Measurements from ENCODE around the gene FBXW11. TPM values are rescaled to one million over a fixed set of nuclear protein-coding genes. Genes with fewer than 3 reads are reported as not detected.

FBXW11 gene
- total RNA-seq, 1 donor from 2014 or later: 62.1 TPM

GRCh38 chr5:171841984-171842776 lies 164.3 kb downstream of the FBXW11 start:
- Mint-ChIP-seq H3K36me3 (peaks cover 5% of the 10 kb centered on the region), H3K27me3 (ENCODE audit: low read depth) (no peaks in the 10 kb centered on the region), H3K4me3 (no peak overlapping the region), H3K27ac (no peak overlapping the region), H3K4me1 (no peaks in the 10 kb centered on the region), H3K9me3 (no peaks in the 10 kb centered on the region)
- TF ChIP-seq CTCF (IDR thresholded peaks at IDR 0.05; ENCODE audit: unreplicated experiment): no peak
- no peak for DNase-seq (ENCODE audit: low spot score in 2 of 2, unreplicated experiment in 2 of 2)

- Mint-ChIP-seq H3K27me3 (ENCODE audit: low read depth) (no peaks in the 10 kb centered on the region), H3K36me3 (peaks cover 5% of the 10 kb centered on the region), H3K9me3 (no peaks in the 10 kb centered on the region), H3K4me3 (no peak overlapping the region), H3K4me1 (no peaks in the 10 kb centered on the region), H3K27ac (no peak overlapping the region)
- DNase-seq (ENCODE audit: low spot score in 2 of 2, unreplicated experiment in 2 of 2): no peak
- TF ChIP-seq CTCF (IDR thresholded peaks at IDR 0.05; ENCODE audit: unreplicated experiment): no peak
Observed at GRCh38 chr5:171840711-171841522, 165.5 kb downstream of the FBXW11 start.

- DNase-seq (ENCODE audit: low spot score in 2 of 2, unreplicated experiment in 2 of 2): no peak
- no peaks in the 10 kb centered on the region for H3K9me3 Mint-ChIP-seq
- TF ChIP-seq CTCF (IDR thresholded peaks at IDR 0.05; ENCODE audit: unreplicated experiment): no peak
- no peaks in the 10 kb centered on the region for H3K4me1 Mint-ChIP-seq
- no peak overlapping the region for H3K27ac Mint-ChIP-seq
- peaks cover 1% of the 10 kb centered on the region for H3K27me3 Mint-ChIP-seq (ENCODE audit: low read depth)
- H3K36me3 Mint-ChIP-seq: peaks cover 5% of the 10 kb centered on the region
- no peak overlapping the region for H3K4me3 Mint-ChIP-seq
Observed at GRCh38 chr5:171840066-171840465, 166.4 kb downstream of the FBXW11 start.

- Mint-ChIP-seq H3K27me3 (ENCODE audit: low read depth) (peaks cover 2% of the 10 kb centered on the region), H3K4me3 (no peak overlapping the region), H3K4me1 (no peaks in the 10 kb centered on the region), H3K27ac (no peak overlapping the region), H3K36me3 (peaks cover 5% of the 10 kb centered on the region), H3K9me3 (no peaks in the 10 kb centered on the region)
- TF ChIP-seq CTCF (IDR thresholded peaks at IDR 0.05; ENCODE audit: unreplicated experiment): no peak
- DNase-seq (ENCODE audit: low spot score in 2 of 2, unreplicated experiment in 2 of 2): no peak
Observed at GRCh38 chr5:171839112-171839511, 167.3 kb downstream of the FBXW11 start.

- Mint-ChIP-seq H3K27me3 (ENCODE audit: low read depth) (peaks cover 2% of the 10 kb centered on the region), H3K9me3 (peaks cover 5% of the 10 kb centered on the region), H3K4me1 (no peaks in the 10 kb centered on the region), H3K4me3 (no peak overlapping the region), H3K27ac (no peak overlapping the region), H3K36me3 (peaks cover 9% of the 10 kb centered on the region)
- no peak for TF ChIP-seq CTCF (IDR thresholded peaks at IDR 0.05; ENCODE audit: unreplicated experiment)
- no peak for DNase-seq (ENCODE audit: low spot score in 2 of 2, unreplicated experiment in 2 of 2)
Observed at GRCh38 chr5:171838066-171838465, 168.4 kb downstream of the FBXW11 start.
